MM.1S (cell line): ENCODE measurements around the gene AKAP8L.

Source experiments
- DNase-seq: peaks from one replicate; pipeline ENCODE4 v3.0.0-alpha.2; 2015
- H2AFZ ChIP-seq: fragments of 300-600 bp; sonication (generic); 2 replicates; pipeline ENCODE4 v1.6.0; 2016; ENCODE audit warnings: antibody characterized with exemption, low read length
- H3F3A ChIP-seq: fragments of 300-600 bp; sonication (generic); 2 replicates; pipeline ENCODE4 v1.6.1; 2016; ENCODE audit warnings: mild to moderate bottlenecking, antibody characterized with exemption, low read length, moderate library complexity, mixed read lengths; ENCODE audit not compliant: insufficient read depth
- H3K27ac ChIP-seq: fragments of 300-600 bp; sonication (generic); 2 replicates; pipeline ENCODE4 v1.5.1; 2016; ENCODE audit warnings: mild to moderate bottlenecking, low read length
- H3K27me3 ChIP-seq: fragments of 300-600 bp; sonication (generic); replicated peaks from 2 replicates; pipeline ENCODE4 v1.6.0; 2016; ENCODE audit warnings: low read length; ENCODE audit not compliant: insufficient read depth
- H3K36me3 ChIP-seq: fragments of 300-600 bp; sonication (generic); replicated peaks from 2 replicates; pipeline ENCODE4 v1.6.1; 2016; ENCODE audit warnings: mild to moderate bottlenecking, low read length, mixed read lengths; ENCODE audit not compliant: insufficient read depth
- H3K4me1 ChIP-seq: fragments of 300-600 bp; sonication (generic); 2 replicates; pipeline ENCODE4 v1.6.1; 2016; ENCODE audit warnings: low read length, mixed read lengths
- H3K4me2 ChIP-seq: fragments of 300-600 bp; sonication (generic); 2 replicates; pipeline ENCODE4 v1.6.0; 2016; ENCODE audit warnings: low read depth, low read length
- H3K4me3 ChIP-seq: fragments of 300-600 bp; sonication (generic); 2 replicates; pipeline ENCODE4 v1.5.1; 2016; ENCODE audit warnings: low read length, mixed read lengths
- H3K79me2 ChIP-seq: fragments of 300-600 bp; sonication (generic); 2 replicates; pipeline ENCODE4 v1.6.1; 2016; ENCODE audit warnings: mixed run types, low read length, mixed read lengths
- H3K9ac ChIP-seq: fragments of 300-600 bp; sonication (generic); 2 replicates; pipeline ENCODE4 v1.6.1; 2016; ENCODE audit warnings: low read length, mixed read lengths
- H3K9me2 ChIP-seq: fragments of 300-600 bp; sonication (generic); replicated peaks from 2 replicates; pipeline ENCODE4 v1.6.1; 2016; ENCODE audit warnings: mild to moderate bottlenecking, low read length, mixed read lengths; ENCODE audit not compliant: insufficient read depth
- H3K9me3 ChIP-seq: fragments of 300-600 bp; sonication (generic); replicated peaks from 2 replicates; pipeline ENCODE4 v1.6.1; 2016; ENCODE audit warnings: mild to moderate bottlenecking, low read length, mixed read lengths; ENCODE audit not compliant: insufficient read depth
- H4K20me1 ChIP-seq: fragments of 300-600 bp; sonication (generic); 2 replicates; pipeline ENCODE4 v1.6.1; 2016; ENCODE audit warnings: mild to moderate bottlenecking, low read length, moderate library complexity, mixed read lengths; ENCODE audit not compliant: insufficient read depth
- CTCF ChIP-seq: fragments of 300-600 bp; sonication (generic); IDR thresholded peaks from 2 replicates; pipeline ENCODE4 v1.5.1; 2016; ENCODE audit warnings: antibody characterized with exemption, low read length, mixed read lengths
- EZH2 ChIP-seq: fragments of 300-600 bp; sonication (generic); optimal IDR thresholded peaks from 2 replicates; pipeline ENCODE3; 2017; ENCODE audit warnings: low read depth, mild to moderate bottlenecking, antibody characterized with exemption, low read length, mixed read lengths
- EZH2phosphoT487 ChIP-seq: fragments of 300-600 bp; sonication (generic); IDR thresholded peaks from 2 replicates; pipeline ENCODE4 v1.6.1; 2018; ENCODE audit warnings: antibody characterized with exemption, low read length

The AKAP8L gene

GRCh38 chr19:15452111-15453047 is 33.6 kb upstream of the AKAP8L start:
- DNase-seq: no peak
- H3K4me3 ChIP-seq: no peak overlapping the region
- no peaks in the 10 kb centered on the region for H3K79me2 ChIP-seq
- H2AFZ ChIP-seq: no peak overlapping the region
- no peaks in the 10 kb centered on the region for H4K20me1 ChIP-seq
- no peaks in the 10 kb centered on the region for H3K9me3 ChIP-seq
- H3K4me1 ChIP-seq: no peaks in the 10 kb centered on the region
- no peak overlapping the region for H3K27ac ChIP-seq
- no peak overlapping the region for H3K9ac ChIP-seq
- no peak for TF ChIP-seq CTCF
- TF ChIP-seq EZH2phosphoT487: no peak
- no peak for TF ChIP-seq EZH2
- H3K36me3 ChIP-seq: no peaks in the 10 kb centered on the region; the same call in 1 of the 2 replicates
- peaks cover 23% of the 10 kb centered on the region for H3F3A ChIP-seq
- no peaks in the 10 kb centered on the region for H3K9me2 ChIP-seq
- no peaks in the 10 kb centered on the region for H3K27me3 ChIP-seq
- H3K4me2 ChIP-seq: no peak overlapping the region

GRCh38 chr19:15450528-15450890 is 31.7 kb upstream of the AKAP8L start:
- no peaks in the 10 kb centered on the region for H3K4me1 ChIP-seq
- no peak overlapping the region for H3K9ac ChIP-seq
- no peak overlapping the region for H3K4me3 ChIP-seq
- H3K36me3 ChIP-seq: no peaks in the 10 kb centered on the region; the same call in 1 of the 2 replicates
- H3K9me3 ChIP-seq: no peaks in the 10 kb centered on the region
- TF ChIP-seq EZH2 (no peak), CTCF (no peak), EZH2phosphoT487 (no peak)
- peaks cover 23% of the 10 kb centered on the region for H3F3A ChIP-seq
- H3K79me2 ChIP-seq: no peaks in the 10 kb centered on the region
- H4K20me1 ChIP-seq: no peaks in the 10 kb centered on the region
- H3K4me2 ChIP-seq: no peak overlapping the region
- no peaks in the 10 kb centered on the region for H3K9me2 ChIP-seq
- no peak overlapping the region for H2AFZ ChIP-seq
- H3K27ac ChIP-seq: peak overlapping the region; percentile 12; the same call in 1 of the 2 replicates
- DNase-seq: no peak
- H3K27me3 ChIP-seq: no peaks in the 10 kb centered on the region

GRCh38 chr19:15449620-15450527 is 31.1 kb upstream of the AKAP8L start, which contains the start of gene WIZ:
Gene WIZ (minus strand): TSS chr19:15449956. CDS start chr19:15448307, 1,649 bp downstream.
- TF ChIP-seq CTCF: no peak
- no peak for TF ChIP-seq EZH2phosphoT487

More at GRCh38 chr19:15449620-15450527, 31.1 kb upstream of the AKAP8L start, which contains the start of gene WIZ:
- DNase-seq: peak; percentile 61
- Histone ChIP-seq H4K20me1 (no peaks in the 10 kb centered on the region), H3K9ac (peak within 1 kb of the TSS; percentile 21; the same call in 1 of the 2 replicates), H3K4me2 (peak within 1 kb of the TSS; percentile 89), H3K4me1 (no peaks in the 10 kb centered on the region), H3K79me2 (no peaks in the 10 kb centered on the region), H3K9me2 (no peaks in the 10 kb centered on the region), H3K27me3 (no peaks in the 10 kb centered on the region), H3K4me3 (peak within 1 kb of the TSS; percentile 56; the same call in 1 of the 2 replicates), H3K9me3 (no peaks in the 10 kb centered on the region), H3F3A (peaks cover 23% of the 10 kb centered on the region), H2AFZ (peak within 1 kb of the TSS; percentile 58), H3K27ac (peak within 1 kb of the TSS; percentile 12; the same call in 1 of the 2 replicates), H3K36me3 (no peaks in the 10 kb centered on the region; the same call in 1 of the 2 replicates)
